AG09319 (cell line): ENCODE results near the gene PHACTR3.

Experiments used
- DNase-seq: peaks from one replicate; pipeline ENCODE4 v3.0.0-alpha.2; 2010; ENCODE audit warnings: low read depth; ENCODE audit errors: extremely low read depth
- TF ChIP-seq, protein P1 (sequence below): IDR thresholded peaks from 2 replicates; pipeline ENCODE4 v1.5.1; 2011; ENCODE audit warnings: low read depth, mild to moderate bottlenecking, inconsistent platforms, low read length, moderate library complexity

The PHACTR3 gene

DNA sequence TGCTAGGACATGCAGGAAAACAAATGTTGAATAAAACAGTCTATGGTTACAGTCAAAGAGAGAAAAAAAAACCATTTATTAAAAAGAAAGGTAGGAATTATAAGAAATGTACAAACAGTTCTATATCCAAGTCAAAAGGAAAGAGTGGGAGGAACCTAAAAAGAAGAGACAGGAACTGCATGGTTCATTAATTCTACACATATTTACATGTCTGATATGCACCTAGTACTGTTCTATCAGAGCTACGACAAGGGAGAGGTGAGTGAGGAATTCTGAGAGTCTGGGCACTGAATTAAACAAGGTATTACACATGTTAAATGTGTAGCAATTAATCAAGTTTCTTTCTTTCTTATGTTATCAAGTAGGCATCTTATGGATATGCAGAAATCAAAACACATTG, 287.2 kb downstream of the PHACTR3 start:
- no peak for DNase-seq
- TF ChIP-seq, protein P1, sequence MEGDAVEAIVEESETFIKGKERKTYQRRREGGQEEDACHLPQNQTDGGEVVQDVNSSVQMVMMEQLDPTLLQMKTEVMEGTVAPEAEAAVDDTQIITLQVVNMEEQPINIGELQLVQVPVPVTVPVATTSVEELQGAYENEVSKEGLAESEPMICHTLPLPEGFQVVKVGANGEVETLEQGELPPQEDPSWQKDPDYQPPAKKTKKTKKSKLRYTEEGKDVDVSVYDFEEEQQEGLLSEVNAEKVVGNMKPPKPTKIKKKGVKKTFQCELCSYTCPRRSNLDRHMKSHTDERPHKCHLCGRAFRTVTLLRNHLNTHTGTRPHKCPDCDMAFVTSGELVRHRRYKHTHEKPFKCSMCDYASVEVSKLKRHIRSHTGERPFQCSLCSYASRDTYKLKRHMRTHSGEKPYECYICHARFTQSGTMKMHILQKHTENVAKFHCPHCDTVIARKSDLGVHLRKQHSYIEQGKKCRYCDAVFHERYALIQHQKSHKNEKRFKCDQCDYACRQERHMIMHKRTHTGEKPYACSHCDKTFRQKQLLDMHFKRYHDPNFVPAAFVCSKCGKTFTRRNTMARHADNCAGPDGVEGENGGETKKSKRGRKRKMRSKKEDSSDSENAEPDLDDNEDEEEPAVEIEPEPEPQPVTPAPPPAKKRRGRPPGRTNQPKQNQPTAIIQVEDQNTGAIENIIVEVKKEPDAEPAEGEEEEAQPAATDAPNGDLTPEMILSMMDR: no peak

DNA sequence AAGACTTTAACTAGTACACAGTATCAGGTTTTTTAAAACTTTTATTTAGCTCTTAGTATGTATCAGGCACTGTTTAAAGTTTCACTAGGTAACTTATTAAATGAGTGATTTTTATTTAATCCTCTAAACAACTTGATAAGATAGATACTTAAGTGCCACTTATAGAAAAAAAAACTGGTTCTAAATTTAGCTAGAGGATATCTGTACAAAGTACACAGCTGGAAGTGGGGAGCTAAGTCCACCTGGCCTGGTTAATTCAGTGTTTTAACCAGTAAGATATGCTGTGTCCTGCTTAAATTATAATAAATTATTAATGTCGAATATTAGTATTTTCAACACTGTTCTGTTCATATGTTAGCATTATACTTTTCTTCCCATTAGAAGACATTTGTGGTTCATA, 291.6 kb downstream of the PHACTR3 start:
- no peak for DNase-seq
- TF ChIP-seq, protein P1: no peak
